Measurements from ENCODE around the gene PPTC7. TPM values are rescaled to one million over a fixed set of nuclear protein-coding genes. Genes with fewer than 3 reads are reported as not detected.
"Not testable (repeated sequence)": the region's sequence is repeated elsewhere in the genome, so short reads cannot be mapped to it uniquely, and the experiment has no call there.

PPTC7 gene
- total RNA-seq, 2 donors from 2014 or later: 40.4 to 46.7 TPM

- DNase-seq (ENCODE audit: low spot score in 2 of 2) (no peak), ATAC-seq (peak in 1 of 2 donors; percentile 19)
- peaks cover 0 to 52% of the 10 kb centered on the region in 2 donors for H3K36me3 Mint-ChIP-seq
- no peak overlapping the region for H3K27ac Mint-ChIP-seq
- H3K9me3 Mint-ChIP-seq: no peaks in the 10 kb centered on the region
Observed at GRCh38 chr12:110532644-110533043, 50.5 kb downstream of the PPTC7 start.

- Mint-ChIP-seq H3K9me3 (no peaks in the 10 kb centered on the region), H3K27ac (peak overlapping the region in 1 of 2 donors; percentile 52), H3K36me3 (peaks cover 0 to 50% of the 10 kb centered on the region in 2 donors)
- DNase-seq (ENCODE audit: low spot score in 2 of 2): no peak
- peak; percentile 83 to 86 for ATAC-seq
Observed at GRCh38 chr12:110531741-110532333, 51.3 kb downstream of the PPTC7 start.

- H3K27ac Mint-ChIP-seq: no peak overlapping the region
- ATAC-seq (no peak), DNase-seq (ENCODE audit: low spot score in 2 of 2) (no peak)
- peaks cover 0 to 44% of the 10 kb centered on the region in 2 donors for H3K36me3 Mint-ChIP-seq
- no peaks in the 10 kb centered on the region for H3K9me3 Mint-ChIP-seq
Observed at GRCh38 chr12:110530511-110530910, 52.6 kb downstream of the PPTC7 start.

- Mint-ChIP-seq H3K36me3 (peaks cover 0 to 35% of the 10 kb centered on the region in 2 donors), H3K9me3 (no peaks in the 10 kb centered on the region), H3K27ac (peak overlapping the region in 1 of 2 donors; percentile 44)
- ATAC-seq (no peak), DNase-seq (ENCODE audit: low spot score in 2 of 2) (no peak)
Observed at GRCh38 chr12:110528277-110528839, 54.8 kb downstream of the PPTC7 start.

GRCh38 chr12:110520876-110521712 lies 62.0 kb downstream of the PPTC7 start:
- not testable (repeated sequence) for DNase-seq (ENCODE audit: low spot score in 2 of 2)

GRCh38 chr12:110518014-110518413 lies 65.1 kb downstream of the PPTC7 start:
- DNase-seq (ENCODE audit: low spot score in 2 of 2); H3K27ac Mint-ChIP-seq; H3K9me3 Mint-ChIP-seq; H3K36me3 Mint-ChIP-seq; ATAC-seq: not testable (repeated sequence)

More at GRCh38 chr12:110520876-110521712, 62.0 kb downstream of the PPTC7 start:
- H3K9me3 Mint-ChIP-seq, H3K36me3 Mint-ChIP-seq: not testable (repeated sequence)
- H3K27ac Mint-ChIP-seq: peak overlapping the region in 1 of 2 donors; percentile 74
- peak; percentile 54 to 81 for ATAC-seq

GRCh38 chr12:110516995-110517394 lies 66.1 kb downstream of the PPTC7 start:
- H3K27ac Mint-ChIP-seq: no peak overlapping the region
- no peaks in the 10 kb centered on the region for H3K36me3 Mint-ChIP-seq
- no peak for ATAC-seq
- no peak for DNase-seq (ENCODE audit: low spot score in 2 of 2)
- no peaks in the 10 kb centered on the region for H3K9me3 Mint-ChIP-seq

- no peak for DNase-seq (ENCODE audit: low spot score in 2 of 2)
- Mint-ChIP-seq H3K9me3 (no peaks in the 10 kb centered on the region), H3K27ac (no peak overlapping the region), H3K36me3 (no peaks in the 10 kb centered on the region)
- no peak for ATAC-seq
Observed at GRCh38 chr12:110514363-110514762, 68.8 kb downstream of the PPTC7 start.

- ATAC-seq (no peak), DNase-seq (ENCODE audit: low spot score in 2 of 2) (no peak)
- Mint-ChIP-seq H3K36me3 (no peaks in the 10 kb centered on the region), H3K27ac (no peak overlapping the region), H3K9me3 (no peaks in the 10 kb centered on the region)
Observed at GRCh38 chr12:110513842-110514241, 69.3 kb downstream of the PPTC7 start.

- Mint-ChIP-seq H3K9me3 (no peaks in the 10 kb centered on the region), H3K36me3 (no peaks in the 10 kb centered on the region), H3K27ac (no peak overlapping the region)
- ATAC-seq (no peak), DNase-seq (ENCODE audit: low spot score in 2 of 2) (no peak)
Observed at GRCh38 chr12:110508071-110508586, 75.0 kb downstream of the PPTC7 start.

- H3K36me3 Mint-ChIP-seq: peaks cover 22 to 24% of the 10 kb centered on the region in 2 donors
- H3K9me3 Mint-ChIP-seq: peaks cover 6 to 7% of the 10 kb centered on the region in 2 donors
- no peak for ATAC-seq
- DNase-seq (ENCODE audit: low spot score in 2 of 2): no peak
- H3K27ac Mint-ChIP-seq: no peak overlapping the region
Observed at GRCh38 chr12:110505332-110505731, 77.8 kb downstream of the PPTC7 start.

GRCh38 chr12:110503432-110503831 lies 79.7 kb downstream of the PPTC7 start:
- ATAC-seq (no peak), DNase-seq (ENCODE audit: low spot score in 2 of 2) (no peak)
- Mint-ChIP-seq H3K27ac (no peak overlapping the region), H3K9me3 (peaks cover 6 to 7% of the 10 kb centered on the region in 2 donors), H3K36me3 (peaks cover 26 to 30% of the 10 kb centered on the region in 2 donors)

- peak; percentile 97 to 98 for ATAC-seq
- H3K36me3 Mint-ChIP-seq: peaks cover 26 to 30% of the 10 kb centered on the region in 2 donors
- peaks cover 6 to 7% of the 10 kb centered on the region in 2 donors for H3K9me3 Mint-ChIP-seq
- DNase-seq (ENCODE audit: low spot score in 2 of 2): peak; percentile 98 to 99
- H3K27ac Mint-ChIP-seq: peak within 1 kb of the TSS; percentile 96 to 98
Observed at GRCh38 chr12:110501752-110502738, 81.1 kb downstream of the PPTC7 start, which contains the start of the genes RAD9B and VPS29. TSS of gene RAD9B (plus strand) at chr12:110502331. CDS start at chr12:110502338, 7 bp downstream. TSS of gene VPS29 (minus strand) at chr12:110502111. CDS start at chr12:110502051, 60 bp downstream.

GRCh38 chr12:110501399-110501751 lies 81.7 kb downstream of the PPTC7 start:
- DNase-seq (ENCODE audit: low spot score in 2 of 2): no peak

GRCh38 chr12:110498984-110499706 lies 84.0 kb downstream of the PPTC7 start:
- DNase-seq (ENCODE audit: low spot score in 2 of 2) (no peak), ATAC-seq (no peak)
- H3K36me3 Mint-ChIP-seq: peaks cover 35 to 37% of the 10 kb centered on the region in 2 donors
- H3K9me3 Mint-ChIP-seq: peaks cover 6 to 7% of the 10 kb centered on the region in 2 donors
- peak overlapping the region; percentile 26 to 46 for H3K27ac Mint-ChIP-seq

More at GRCh38 chr12:110501399-110501751, 81.7 kb downstream of the PPTC7 start:
- H3K9me3 Mint-ChIP-seq: peaks cover 6 to 7% of the 10 kb centered on the region in 2 donors
- ATAC-seq: peak in 1 of 2 donors; percentile 21
- H3K27ac Mint-ChIP-seq: peak overlapping the region; percentile 96 to 98
- H3K36me3 Mint-ChIP-seq: peaks cover 26 to 30% of the 10 kb centered on the region in 2 donors
